H1 (cell line): ENCODE measurements around the gene CASP3. TPM values are rescaled to one million over a fixed set of nuclear protein-coding genes. Genes with fewer than 3 reads are reported as not detected.

Experiments
- HDAC2 ChIP-seq, 2 experiments: fragments of 300-600 bp in 1 of 2; sonication (generic) in 1 of 2; IDR thresholded peaks; 2 replicates each; pipeline ENCODE4 v1.6.1; 2011 to 2012; ENCODE audit warnings: low read depth in 2 of 2, low read length in 2 of 2, mild to moderate bottlenecking in 2 of 2, moderate library complexity in 2 of 2, borderline replicate concordance in 1 of 2, inconsistent platforms in 1 of 2
- ZNF274 ChIP-seq: IDR thresholded peaks from 2 replicates; pipeline ENCODE4 v1.7.0; 2012; ENCODE audit warnings: low read length, borderline replicate concordance; ENCODE audit errors: extremely low read depth
- polyA plus RNA-seq, 7 experiments: library from polyadenylated mRNA; depleted of rRNA in 3 of 7; stranded (reverse) in 5 of 7; unstranded in 2 of 7; fragments of >200 nt in 5 of 7; fragments of 200-250 nt in 2 of 7; gene quantifications; 1 replicate in 5 of 7; 2 replicates in 1 of 7; 4 replicates in 1 of 7; pipeline versions ENCODE4 v1.2.1 to v1.2.3, GENCODE V29; 2011 to 2013; ENCODE audit warnings: missing spikeins in 2 of 7, mixed read lengths in 2 of 7
- total RNA-seq: library from RNA; stranded (reverse); fragmentation: NEBNext Ultra II Directional; extraction: Animal tissue kit (Norgen Biotek cat#: 25700); gene quantifications from 2 replicates; pipeline ENCODE4 v1.2.1, GENCODE V29; 2021
- TF ChIP-seq, protein P1 (sequence below): fragments of 300-600 bp; sonication (generic); IDR thresholded peaks from 2 replicates; pipeline ENCODE4 v1.7.1; 2012; ENCODE audit warnings: low read length, moderate library complexity, mild to moderate bottlenecking, inconsistent platforms; ENCODE audit not compliant: insufficient replicate concordance
- TF ChIP-seq, protein P2 (sequence below): IDR thresholded peaks from 2 replicates; pipeline ENCODE4 v1.6.1; 2011; ENCODE audit warnings: low read length, improper control_type of control experiment
- TF ChIP-seq, protein P3 (sequence below), 3 experiments: IDR thresholded peaks; 1 replicate in 2 of 3; 2 replicates in 1 of 3; pipeline versions ENCODE4 v1.5.1 to v1.6.1; 2011; ENCODE audit warnings: low read length in 3 of 3, mild to moderate bottlenecking in 3 of 3, inconsistent platforms in 2 of 3, low read depth in 1 of 3, moderate library complexity in 1 of 3; ENCODE audit not compliant: insufficient read depth in 1 of 3; ENCODE audit errors: control extremely low read depth in 1 of 3

The CASP3 gene
- total and polyA plus RNA-seq, 2 of the 8 experiments (the other 6 are each of a cell fraction or from before 2014, with no cell fraction given): 27.8 to 82.5 TPM

DNA sequence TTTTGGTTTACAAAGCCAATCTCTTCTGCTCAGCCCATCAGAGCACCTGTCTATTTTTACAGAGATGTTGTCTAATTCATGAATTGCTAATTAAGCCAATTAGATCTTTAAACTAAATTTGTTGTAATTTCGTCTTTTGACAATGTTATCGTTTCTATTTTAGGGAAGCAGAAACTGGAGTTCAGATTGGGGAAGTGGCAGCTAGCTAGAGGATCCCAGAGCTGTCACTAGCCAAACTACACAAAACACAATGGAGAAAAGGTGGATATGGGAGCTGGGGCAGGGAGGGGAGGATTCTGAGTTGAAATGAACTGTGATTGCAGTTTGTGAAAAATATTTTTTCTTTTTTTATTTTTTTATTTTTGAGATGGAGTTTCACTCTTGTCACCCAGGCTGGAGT is 35.8 kb downstream of the CASP3 start (continued):
- TF ChIP-seq, protein P1, sequence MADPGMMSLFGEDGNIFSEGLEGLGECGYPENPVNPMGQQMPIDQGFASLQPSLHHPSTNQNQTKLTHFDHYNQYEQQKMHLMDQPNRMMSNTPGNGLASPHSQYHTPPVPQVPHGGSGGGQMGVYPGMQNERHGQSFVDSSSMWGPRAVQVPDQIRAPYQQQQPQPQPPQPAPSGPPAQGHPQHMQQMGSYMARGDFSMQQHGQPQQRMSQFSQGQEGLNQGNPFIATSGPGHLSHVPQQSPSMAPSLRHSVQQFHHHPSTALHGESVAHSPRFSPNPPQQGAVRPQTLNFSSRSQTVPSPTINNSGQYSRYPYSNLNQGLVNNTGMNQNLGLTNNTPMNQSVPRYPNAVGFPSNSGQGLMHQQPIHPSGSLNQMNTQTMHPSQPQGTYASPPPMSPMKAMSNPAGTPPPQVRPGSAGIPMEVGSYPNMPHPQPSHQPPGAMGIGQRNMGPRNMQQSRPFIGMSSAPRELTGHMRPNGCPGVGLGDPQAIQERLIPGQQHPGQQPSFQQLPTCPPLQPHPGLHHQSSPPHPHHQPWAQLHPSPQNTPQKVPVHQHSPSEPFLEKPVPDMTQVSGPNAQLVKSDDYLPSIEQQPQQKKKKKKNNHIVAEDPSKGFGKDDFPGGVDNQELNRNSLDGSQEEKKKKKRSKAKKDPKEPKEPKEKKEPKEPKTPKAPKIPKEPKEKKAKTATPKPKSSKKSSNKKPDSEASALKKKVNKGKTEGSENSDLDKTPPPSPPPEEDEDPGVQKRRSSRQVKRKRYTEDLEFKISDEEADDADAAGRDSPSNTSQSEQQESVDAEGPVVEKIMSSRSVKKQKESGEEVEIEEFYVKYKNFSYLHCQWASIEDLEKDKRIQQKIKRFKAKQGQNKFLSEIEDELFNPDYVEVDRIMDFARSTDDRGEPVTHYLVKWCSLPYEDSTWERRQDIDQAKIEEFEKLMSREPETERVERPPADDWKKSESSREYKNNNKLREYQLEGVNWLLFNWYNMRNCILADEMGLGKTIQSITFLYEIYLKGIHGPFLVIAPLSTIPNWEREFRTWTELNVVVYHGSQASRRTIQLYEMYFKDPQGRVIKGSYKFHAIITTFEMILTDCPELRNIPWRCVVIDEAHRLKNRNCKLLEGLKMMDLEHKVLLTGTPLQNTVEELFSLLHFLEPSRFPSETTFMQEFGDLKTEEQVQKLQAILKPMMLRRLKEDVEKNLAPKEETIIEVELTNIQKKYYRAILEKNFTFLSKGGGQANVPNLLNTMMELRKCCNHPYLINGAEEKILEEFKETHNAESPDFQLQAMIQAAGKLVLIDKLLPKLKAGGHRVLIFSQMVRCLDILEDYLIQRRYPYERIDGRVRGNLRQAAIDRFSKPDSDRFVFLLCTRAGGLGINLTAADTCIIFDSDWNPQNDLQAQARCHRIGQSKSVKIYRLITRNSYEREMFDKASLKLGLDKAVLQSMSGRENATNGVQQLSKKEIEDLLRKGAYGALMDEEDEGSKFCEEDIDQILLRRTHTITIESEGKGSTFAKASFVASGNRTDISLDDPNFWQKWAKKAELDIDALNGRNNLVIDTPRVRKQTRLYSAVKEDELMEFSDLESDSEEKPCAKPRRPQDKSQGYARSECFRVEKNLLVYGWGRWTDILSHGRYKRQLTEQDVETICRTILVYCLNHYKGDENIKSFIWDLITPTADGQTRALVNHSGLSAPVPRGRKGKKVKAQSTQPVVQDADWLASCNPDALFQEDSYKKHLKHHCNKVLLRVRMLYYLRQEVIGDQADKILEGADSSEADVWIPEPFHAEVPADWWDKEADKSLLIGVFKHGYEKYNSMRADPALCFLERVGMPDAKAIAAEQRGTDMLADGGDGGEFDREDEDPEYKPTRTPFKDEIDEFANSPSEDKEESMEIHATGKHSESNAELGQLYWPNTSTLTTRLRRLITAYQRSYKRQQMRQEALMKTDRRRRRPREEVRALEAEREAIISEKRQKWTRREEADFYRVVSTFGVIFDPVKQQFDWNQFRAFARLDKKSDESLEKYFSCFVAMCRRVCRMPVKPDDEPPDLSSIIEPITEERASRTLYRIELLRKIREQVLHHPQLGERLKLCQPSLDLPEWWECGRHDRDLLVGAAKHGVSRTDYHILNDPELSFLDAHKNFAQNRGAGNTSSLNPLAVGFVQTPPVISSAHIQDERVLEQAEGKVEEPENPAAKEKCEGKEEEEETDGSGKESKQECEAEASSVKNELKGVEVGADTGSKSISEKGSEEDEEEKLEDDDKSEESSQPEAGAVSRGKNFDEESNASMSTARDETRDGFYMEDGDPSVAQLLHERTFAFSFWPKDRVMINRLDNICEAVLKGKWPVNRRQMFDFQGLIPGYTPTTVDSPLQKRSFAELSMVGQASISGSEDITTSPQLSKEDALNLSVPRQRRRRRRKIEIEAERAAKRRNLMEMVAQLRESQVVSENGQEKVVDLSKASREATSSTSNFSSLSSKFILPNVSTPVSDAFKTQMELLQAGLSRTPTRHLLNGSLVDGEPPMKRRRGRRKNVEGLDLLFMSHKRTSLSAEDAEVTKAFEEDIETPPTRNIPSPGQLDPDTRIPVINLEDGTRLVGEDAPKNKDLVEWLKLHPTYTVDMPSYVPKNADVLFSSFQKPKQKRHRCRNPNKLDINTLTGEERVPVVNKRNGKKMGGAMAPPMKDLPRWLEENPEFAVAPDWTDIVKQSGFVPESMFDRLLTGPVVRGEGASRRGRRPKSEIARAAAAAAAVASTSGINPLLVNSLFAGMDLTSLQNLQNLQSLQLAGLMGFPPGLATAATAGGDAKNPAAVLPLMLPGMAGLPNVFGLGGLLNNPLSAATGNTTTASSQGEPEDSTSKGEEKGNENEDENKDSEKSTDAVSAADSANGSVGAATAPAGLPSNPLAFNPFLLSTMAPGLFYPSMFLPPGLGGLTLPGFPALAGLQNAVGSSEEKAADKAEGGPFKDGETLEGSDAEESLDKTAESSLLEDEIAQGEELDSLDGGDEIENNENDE: no peak
- TF ChIP-seq ZNF274 (no peak), HDAC2 (IDR thresholded peaks at IDR 0.05; ENCODE audit: borderline replicate concordance in 1 of 2, low read depth in 2 of 2, low read length in 2 of 2) (no peak)
- TF ChIP-seq, protein P2, sequence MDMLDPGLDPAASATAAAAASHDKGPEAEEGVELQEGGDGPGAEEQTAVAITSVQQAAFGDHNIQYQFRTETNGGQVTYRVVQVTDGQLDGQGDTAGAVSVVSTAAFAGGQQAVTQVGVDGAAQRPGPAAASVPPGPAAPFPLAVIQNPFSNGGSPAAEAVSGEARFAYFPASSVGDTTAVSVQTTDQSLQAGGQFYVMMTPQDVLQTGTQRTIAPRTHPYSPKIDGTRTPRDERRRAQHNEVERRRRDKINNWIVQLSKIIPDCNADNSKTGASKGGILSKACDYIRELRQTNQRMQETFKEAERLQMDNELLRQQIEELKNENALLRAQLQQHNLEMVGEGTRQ: no peak
- TF ChIP-seq, protein P3, sequence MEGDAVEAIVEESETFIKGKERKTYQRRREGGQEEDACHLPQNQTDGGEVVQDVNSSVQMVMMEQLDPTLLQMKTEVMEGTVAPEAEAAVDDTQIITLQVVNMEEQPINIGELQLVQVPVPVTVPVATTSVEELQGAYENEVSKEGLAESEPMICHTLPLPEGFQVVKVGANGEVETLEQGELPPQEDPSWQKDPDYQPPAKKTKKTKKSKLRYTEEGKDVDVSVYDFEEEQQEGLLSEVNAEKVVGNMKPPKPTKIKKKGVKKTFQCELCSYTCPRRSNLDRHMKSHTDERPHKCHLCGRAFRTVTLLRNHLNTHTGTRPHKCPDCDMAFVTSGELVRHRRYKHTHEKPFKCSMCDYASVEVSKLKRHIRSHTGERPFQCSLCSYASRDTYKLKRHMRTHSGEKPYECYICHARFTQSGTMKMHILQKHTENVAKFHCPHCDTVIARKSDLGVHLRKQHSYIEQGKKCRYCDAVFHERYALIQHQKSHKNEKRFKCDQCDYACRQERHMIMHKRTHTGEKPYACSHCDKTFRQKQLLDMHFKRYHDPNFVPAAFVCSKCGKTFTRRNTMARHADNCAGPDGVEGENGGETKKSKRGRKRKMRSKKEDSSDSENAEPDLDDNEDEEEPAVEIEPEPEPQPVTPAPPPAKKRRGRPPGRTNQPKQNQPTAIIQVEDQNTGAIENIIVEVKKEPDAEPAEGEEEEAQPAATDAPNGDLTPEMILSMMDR (IDR thresholded peaks at IDR 0.05; ENCODE audit: control extremely low read depth in 1 of 3, insufficient read depth in 1 of 3, low read depth in 1 of 3, low read length in 3 of 3): no peak
